Lower lobe of right lung (tissue), 2 donors: ENCODE results near the gene CDKN2A. TPM values are rescaled to one million over a fixed set of nuclear protein-coding genes. Genes with fewer than 3 reads are reported as not detected.

ENCODE experiments used
- ATAC-seq, 2 donors: fragments of 200-7000 bp; cut with Tn5 transposase; one replicate each; pipeline ENCODE4 v1.9.1; 2020 to 2022; ENCODE audit warnings: mild to moderate bottlenecking in 2 of 2, moderate library complexity in 2 of 2
- DNase-seq: peaks from one replicate; pipeline ENCODE4 v3.0.0-alpha.2; 2020
- H3K27ac ChIP-seq: fragments of 200-600 bp; one replicate; pipeline ENCODE4 v1.8.0; 2022
- H3K27me3 ChIP-seq: fragments of 200-600 bp; one replicate; pipeline ENCODE4 v1.8.0; 2022; ENCODE audit warnings: low read depth
- H3K36me3 ChIP-seq: fragments of 200-600 bp; one replicate; pipeline ENCODE4 v1.8.0; 2022; ENCODE audit warnings: mild to moderate bottlenecking
- H3K4me1 ChIP-seq: fragments of 200-600 bp; one replicate; pipeline ENCODE4 v1.8.0; 2022
- H3K4me3 ChIP-seq: fragments of 200-600 bp; one replicate; pipeline ENCODE4 v1.8.0; 2022; ENCODE audit warnings: mild to moderate bottlenecking
- H3K9me3 ChIP-seq: fragments of 200-600 bp; one replicate; pipeline ENCODE4 v1.8.0; 2022
- intact Hi-C: fragments of 100-400 bp; cut with DNase I; formaldehyde crosslinking; loops from one replicate; pipeline ENCODE4 v1.11.0; 2022
- total RNA-seq: library from RNA; stranded (reverse); fragmentation: NEBNext Ultra II Directional; extraction: Animal tissue kit (Norgen Biotek cat#: 25700); gene quantifications from one replicate; pipeline ENCODE4 v1.2.1, GENCODE V29; 2021
- TF ChIP-seq, protein P1 (sequence below): fragments of 200-600 bp; IDR thresholded peaks from one replicate; pipeline ENCODE4 v1.8.0; 2022; ENCODE audit warnings: antibody characterized with exemption, mild to moderate bottlenecking
- donor health status: DM: no; HTN: yes; CAD: no; lungs with severe emphysema.

Gene CDKN2A
- total RNA-seq, 1 donor from 2014 or later = 8.4 TPM

DNA sequence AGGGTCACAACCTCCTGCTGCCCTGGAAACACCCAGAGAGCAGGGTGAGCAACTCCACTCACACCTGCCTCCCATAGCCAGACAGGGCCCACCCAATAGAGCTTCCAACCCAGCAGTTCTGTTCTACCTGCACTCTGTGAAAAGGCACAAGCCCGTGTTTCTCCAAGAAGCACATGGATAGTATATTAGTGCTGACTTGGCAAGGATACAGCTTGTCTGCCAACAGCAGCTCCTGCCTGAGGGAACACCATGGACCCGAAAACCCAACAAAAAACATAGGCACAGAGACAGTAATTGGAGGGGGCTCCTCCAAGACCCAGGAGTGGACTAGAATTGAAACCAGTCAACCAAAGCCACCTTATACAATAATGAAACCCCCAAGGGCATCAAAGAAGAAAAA lies 48.6 kb downstream of the CDKN2A start:
- H3K4me3 ChIP-seq = no peak overlapping the region
- H3K27me3 ChIP-seq = no peaks in the 10 kb centered on the region
- DNase-seq (no peak), ATAC-seq (no peak)
- TF ChIP-seq, protein P1, sequence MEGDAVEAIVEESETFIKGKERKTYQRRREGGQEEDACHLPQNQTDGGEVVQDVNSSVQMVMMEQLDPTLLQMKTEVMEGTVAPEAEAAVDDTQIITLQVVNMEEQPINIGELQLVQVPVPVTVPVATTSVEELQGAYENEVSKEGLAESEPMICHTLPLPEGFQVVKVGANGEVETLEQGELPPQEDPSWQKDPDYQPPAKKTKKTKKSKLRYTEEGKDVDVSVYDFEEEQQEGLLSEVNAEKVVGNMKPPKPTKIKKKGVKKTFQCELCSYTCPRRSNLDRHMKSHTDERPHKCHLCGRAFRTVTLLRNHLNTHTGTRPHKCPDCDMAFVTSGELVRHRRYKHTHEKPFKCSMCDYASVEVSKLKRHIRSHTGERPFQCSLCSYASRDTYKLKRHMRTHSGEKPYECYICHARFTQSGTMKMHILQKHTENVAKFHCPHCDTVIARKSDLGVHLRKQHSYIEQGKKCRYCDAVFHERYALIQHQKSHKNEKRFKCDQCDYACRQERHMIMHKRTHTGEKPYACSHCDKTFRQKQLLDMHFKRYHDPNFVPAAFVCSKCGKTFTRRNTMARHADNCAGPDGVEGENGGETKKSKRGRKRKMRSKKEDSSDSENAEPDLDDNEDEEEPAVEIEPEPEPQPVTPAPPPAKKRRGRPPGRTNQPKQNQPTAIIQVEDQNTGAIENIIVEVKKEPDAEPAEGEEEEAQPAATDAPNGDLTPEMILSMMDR = no peak
- H3K36me3 ChIP-seq = no peaks in the 10 kb centered on the region
- H3K9me3 ChIP-seq = no peaks in the 10 kb centered on the region
- no peaks in the 10 kb centered on the region for H3K4me1 ChIP-seq
- H3K27ac ChIP-seq = no peak overlapping the region
- intact Hi-C loops = no loop called here

DNA sequence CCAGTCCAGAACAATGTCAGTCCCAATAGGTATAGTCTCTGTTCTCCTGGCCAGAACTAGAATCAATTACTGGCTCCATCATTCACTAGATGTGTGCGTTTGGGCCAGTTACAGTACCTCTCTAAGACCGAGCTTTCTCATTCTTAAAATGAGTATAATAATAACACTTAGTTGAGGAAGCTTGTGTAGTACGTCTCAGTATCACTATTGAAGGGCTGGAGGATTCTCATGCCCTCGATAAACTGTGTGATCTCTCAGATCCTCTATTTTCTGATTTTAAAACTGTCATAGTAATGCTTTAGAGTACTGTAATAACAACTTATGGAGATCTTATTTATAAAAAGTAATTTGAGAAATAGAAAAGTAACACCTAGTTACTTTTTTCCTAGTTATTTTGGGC lies 50.7 kb downstream of the CDKN2A start:
- Histone ChIP-seq H3K4me1 (no peaks in the 10 kb centered on the region), H3K36me3 (no peaks in the 10 kb centered on the region), H3K4me3 (no peak overlapping the region), H3K27ac (no peak overlapping the region), H3K27me3 (no peaks in the 10 kb centered on the region), H3K9me3 (no peaks in the 10 kb centered on the region)
- intact Hi-C loops = no loop called here
- TF ChIP-seq, protein P1 = no peak
- DNase-seq = no peak
- ATAC-seq = no peak

DNA sequence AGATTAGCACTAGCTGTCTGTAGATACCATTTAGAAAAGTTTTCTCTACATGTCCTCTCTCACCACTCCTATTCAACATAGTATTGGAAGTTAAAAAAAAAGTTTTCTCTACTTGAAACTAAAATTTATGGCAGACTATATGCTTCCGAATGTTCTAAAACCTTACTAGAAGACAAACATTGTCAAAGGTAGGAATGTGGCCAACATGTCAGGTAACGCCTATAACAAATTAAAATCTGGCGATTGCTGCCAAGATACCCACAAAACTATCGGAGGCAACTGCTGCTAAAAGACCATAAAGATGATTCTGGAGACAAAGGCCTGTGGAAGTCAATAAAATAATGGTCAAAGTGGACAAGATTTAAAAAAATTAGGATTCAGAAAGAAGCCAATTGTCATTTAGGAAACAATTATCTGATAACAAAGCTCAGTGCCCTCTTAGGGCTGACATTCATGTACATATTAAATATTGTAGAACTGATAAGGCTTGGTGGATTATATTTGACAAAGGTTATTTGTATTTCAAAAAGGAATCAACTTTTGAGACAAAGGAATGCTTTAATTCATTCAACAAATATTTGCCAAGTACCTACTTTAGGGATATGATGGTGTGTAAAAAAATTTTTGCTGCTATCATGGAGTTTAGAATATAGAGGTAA lies 52.7 kb downstream of the CDKN2A start:
- Histone ChIP-seq H3K27ac (no peak overlapping the region), H3K4me1 (no peaks in the 10 kb centered on the region), H3K9me3 (no peaks in the 10 kb centered on the region), H3K4me3 (no peak overlapping the region), H3K36me3 (no peaks in the 10 kb centered on the region), H3K27me3 (no peaks in the 10 kb centered on the region)
- no peak for ATAC-seq
- TF ChIP-seq, protein P1 = no peak
- intact Hi-C loops = no loop called here
- DNase-seq = no peak

DNA sequence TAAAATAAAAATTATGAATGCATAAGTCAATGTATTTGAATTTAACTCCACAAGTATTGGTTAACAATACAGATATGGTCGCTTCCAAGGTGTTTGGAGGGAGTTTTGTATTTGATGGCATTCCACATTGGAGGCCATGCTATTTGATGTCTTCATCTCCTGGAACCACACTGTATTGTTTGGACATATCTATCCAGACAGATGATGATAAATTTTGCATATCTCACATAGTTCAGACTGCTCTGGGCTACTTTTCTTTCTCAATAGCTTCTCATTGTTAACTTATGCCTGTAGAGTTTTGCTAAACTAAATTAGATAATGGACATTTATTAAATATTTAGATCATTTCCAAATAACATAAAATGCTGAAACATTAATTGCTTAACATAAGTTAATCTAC lies 58.0 kb downstream of the CDKN2A start:
- H3K9me3 ChIP-seq = no peaks in the 10 kb centered on the region
- ATAC-seq (no peak), DNase-seq (no peak)
- TF ChIP-seq, protein P1 = no peak
- no peak overlapping the region for H3K4me3 ChIP-seq
- H3K36me3 ChIP-seq = no peaks in the 10 kb centered on the region
- H3K4me1 ChIP-seq = no peaks in the 10 kb centered on the region
- no peak overlapping the region for H3K27ac ChIP-seq
- intact Hi-C loops = no loop called here
- H3K27me3 ChIP-seq = no peaks in the 10 kb centered on the region

DNA sequence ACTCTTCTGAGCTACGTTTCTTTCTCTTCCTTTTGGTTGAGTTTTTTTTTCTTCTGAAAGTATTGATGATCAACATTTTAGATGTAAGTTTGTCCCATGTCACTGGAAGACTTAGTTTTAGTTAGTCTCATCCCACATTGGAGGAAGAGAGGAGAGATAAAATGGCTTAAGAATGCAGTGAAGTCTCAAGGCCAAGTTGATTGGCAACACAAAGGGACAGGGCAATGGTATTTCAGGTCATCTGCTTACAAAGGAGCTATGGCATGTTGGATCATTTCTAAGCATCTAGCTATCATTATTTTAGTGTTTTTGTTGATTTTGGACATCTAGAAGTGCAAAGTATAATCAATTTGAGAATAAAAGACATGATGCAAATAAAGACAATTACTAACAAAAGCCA lies 58.6 kb downstream of the CDKN2A start:
- Histone ChIP-seq H3K9me3 (no peaks in the 10 kb centered on the region), H3K27me3 (no peaks in the 10 kb centered on the region), H3K27ac (no peak overlapping the region), H3K4me1 (no peaks in the 10 kb centered on the region), H3K36me3 (no peaks in the 10 kb centered on the region), H3K4me3 (no peak overlapping the region)
- TF ChIP-seq, protein P1 = no peak
- ATAC-seq = no peak
- DNase-seq = no peak
- intact Hi-C loops = no loop called here

DNA sequence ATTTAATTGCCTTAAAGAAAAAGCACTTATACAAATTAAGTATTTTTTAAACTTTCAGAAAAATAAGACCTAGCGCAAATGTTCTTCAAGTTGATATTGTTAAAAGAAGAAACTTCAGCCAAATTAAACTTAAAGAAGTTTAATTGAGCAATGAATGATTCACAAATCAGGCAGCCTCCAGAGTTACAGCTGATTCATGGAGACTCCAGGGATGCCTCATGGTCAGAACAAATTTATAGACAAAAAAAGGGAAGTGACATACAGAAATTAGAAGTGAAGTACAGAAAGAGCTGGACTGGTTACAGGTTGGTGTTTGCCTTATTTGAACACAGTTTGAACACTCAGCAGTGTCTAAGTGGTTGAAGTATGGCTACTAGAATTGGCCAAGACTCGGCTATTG lies 60.3 kb downstream of the CDKN2A start:
- DNase-seq = no peak
- ATAC-seq = no peak
- Histone ChIP-seq H3K36me3 (no peaks in the 10 kb centered on the region), H3K9me3 (no peaks in the 10 kb centered on the region), H3K27me3 (no peaks in the 10 kb centered on the region), H3K27ac (no peak overlapping the region), H3K4me3 (no peak overlapping the region), H3K4me1 (no peaks in the 10 kb centered on the region)
- TF ChIP-seq, protein P1 = no peak
- intact Hi-C loops = no loop called here
